WTC11 (cell line): ENCODE measurements around the gene FBXW9.

ENCODE experiments used
- CBFB ChIP-seq: sonication (generic); formaldehyde crosslinking; IDR thresholded peaks from 2 replicates; pipeline ENCODE4 v1.8.1; 2022; ENCODE audit warnings: mild to moderate bottlenecking, low read depth, missing genetic modification reagents
- CTCF ChIP-seq: fragments of 200-600 bp; IDR thresholded peaks from 2 replicates; pipeline ENCODE4 v1.8.0; 2022; ENCODE audit warnings: antibody characterized with exemption
- ERG ChIP-seq: fragments of 250-450 bp; sonication (Bioruptor Pico); IDR thresholded peaks from 2 replicates; pipeline ENCODE4 v1.8.0; 2021; ENCODE audit warnings: mild to moderate bottlenecking
- NFYB ChIP-seq: sonication (generic); formaldehyde crosslinking; conservative IDR thresholded peaks from 2 replicates; pipeline ENCODE4 v1.8.0; 2022; ENCODE audit warnings: low read depth, missing genetic modification reagents
- OVOL2 ChIP-seq: fragments of 250-450 bp; sonication (Bioruptor Pico); IDR thresholded peaks from 2 replicates; pipeline ENCODE4 v1.9.0; 2021; ENCODE audit warnings: mild to moderate bottlenecking, borderline replicate concordance
- TCF7 ChIP-seq: sonication (generic); formaldehyde crosslinking; IDR thresholded peaks from 2 replicates; pipeline ENCODE4 v1.8.0; 2022; ENCODE audit warnings: mild to moderate bottlenecking, low read depth, missing genetic modification reagents, moderate library complexity
- TEAD4 ChIP-seq: sonication (generic); formaldehyde crosslinking; IDR thresholded peaks from 2 replicates; pipeline ENCODE4 v1.8.0; 2022; ENCODE audit warnings: mild to moderate bottlenecking, missing genetic modification reagents
- ZNF317 ChIP-seq: sonication (generic); formaldehyde crosslinking; IDR thresholded peaks from 2 replicates; pipeline ENCODE4 v1.8.1; 2023; ENCODE audit warnings: low read depth, mild to moderate bottlenecking, moderate library complexity, missing genetic modification reagents, borderline replicate concordance
- ZNF396 ChIP-seq: fragments of 250-450 bp; sonication (Bioruptor Pico); IDR thresholded peaks from 2 replicates; pipeline ENCODE4 v1.8.0; 2021; ENCODE audit warnings: mild to moderate bottlenecking, moderate library complexity, borderline replicate concordance
- ZNF512 ChIP-seq: sonication (generic); formaldehyde crosslinking; IDR thresholded peaks from 2 replicates; pipeline ENCODE4 v1.8.1; 2022; ENCODE audit warnings: missing genetic modification reagents, borderline replicate concordance
- TF ChIP-seq, protein P1 (sequence below): sonication (generic); formaldehyde crosslinking; IDR thresholded peaks from 2 replicates; pipeline ENCODE4 v1.8.1; 2022; ENCODE audit warnings: mild to moderate bottlenecking, moderate library complexity, missing genetic modification reagents
- TF ChIP-seq, protein P2 (sequence below): sonication (generic); formaldehyde crosslinking; IDR thresholded peaks from 2 replicates; pipeline ENCODE4 v1.8.0; 2022; ENCODE audit warnings: mild to moderate bottlenecking, missing genetic modification reagents
- TF ChIP-seq, protein P3 (sequence below): fragments of 250-450 bp; sonication (Bioruptor Pico); IDR thresholded peaks from 2 replicates; pipeline ENCODE4 v2.1.2; 2022; ENCODE audit warnings: mild to moderate bottlenecking, moderate library complexity
- TF ChIP-seq, protein P4 (sequence below): sonication (generic); formaldehyde crosslinking; IDR thresholded peaks from 2 replicates; pipeline ENCODE4 v1.8.1; 2022; ENCODE audit warnings: mild to moderate bottlenecking, missing genetic modification reagents, moderate library complexity, borderline replicate concordance

- TF ChIP-seq ZNF512 (CRISPR knock-in tag) = no peak
- TF ChIP-seq TEAD4 (CRISPR knock-in tag) = no peak
- no peak for TF ChIP-seq CBFB (CRISPR knock-in tag)
- no peak for TF ChIP-seq NFYB
- TF ChIP-seq, protein P1, sequence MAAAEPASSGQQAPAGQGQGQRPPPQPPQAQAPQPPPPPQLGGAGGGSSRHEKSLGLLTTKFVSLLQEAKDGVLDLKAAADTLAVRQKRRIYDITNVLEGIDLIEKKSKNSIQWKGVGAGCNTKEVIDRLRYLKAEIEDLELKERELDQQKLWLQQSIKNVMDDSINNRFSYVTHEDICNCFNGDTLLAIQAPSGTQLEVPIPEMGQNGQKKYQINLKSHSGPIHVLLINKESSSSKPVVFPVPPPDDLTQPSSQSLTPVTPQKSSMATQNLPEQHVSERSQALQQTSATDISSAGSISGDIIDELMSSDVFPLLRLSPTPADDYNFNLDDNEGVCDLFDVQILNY (CRISPR knock-in tag) = no peak
- TF ChIP-seq, protein P2, sequence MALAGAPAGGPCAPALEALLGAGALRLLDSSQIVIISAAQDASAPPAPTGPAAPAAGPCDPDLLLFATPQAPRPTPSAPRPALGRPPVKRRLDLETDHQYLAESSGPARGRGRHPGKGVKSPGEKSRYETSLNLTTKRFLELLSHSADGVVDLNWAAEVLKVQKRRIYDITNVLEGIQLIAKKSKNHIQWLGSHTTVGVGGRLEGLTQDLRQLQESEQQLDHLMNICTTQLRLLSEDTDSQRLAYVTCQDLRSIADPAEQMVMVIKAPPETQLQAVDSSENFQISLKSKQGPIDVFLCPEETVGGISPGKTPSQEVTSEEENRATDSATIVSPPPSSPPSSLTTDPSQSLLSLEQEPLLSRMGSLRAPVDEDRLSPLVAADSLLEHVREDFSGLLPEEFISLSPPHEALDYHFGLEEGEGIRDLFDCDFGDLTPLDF (CRISPR knock-in tag) = no peak
- TF ChIP-seq, protein P3, sequence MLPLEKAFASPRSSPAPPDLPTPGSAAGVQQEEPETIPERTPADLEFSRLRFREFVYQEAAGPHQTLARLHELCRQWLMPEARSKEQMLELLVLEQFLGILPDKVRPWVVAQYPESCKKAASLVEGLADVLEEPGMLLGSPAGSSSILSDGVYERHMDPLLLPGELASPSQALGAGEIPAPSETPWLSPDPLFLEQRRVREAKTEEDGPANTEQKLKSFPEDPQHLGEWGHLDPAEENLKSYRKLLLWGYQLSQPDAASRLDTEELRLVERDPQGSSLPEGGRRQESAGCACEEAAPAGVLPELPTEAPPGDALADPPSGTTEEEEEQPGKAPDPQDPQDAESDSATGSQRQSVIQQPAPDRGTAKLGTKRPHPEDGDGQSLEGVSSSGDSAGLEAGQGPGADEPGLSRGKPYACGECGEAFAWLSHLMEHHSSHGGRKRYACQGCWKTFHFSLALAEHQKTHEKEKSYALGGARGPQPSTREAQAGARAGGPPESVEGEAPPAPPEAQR = no peak
- no peak for TF ChIP-seq TCF7 (CRISPR knock-in tag)
- no peak for TF ChIP-seq OVOL2 (CRISPR knock-in tag)
- TF ChIP-seq ZNF317 (CRISPR knock-in tag) = no peak
- TF ChIP-seq CTCF = no peak
- TF ChIP-seq ERG (CRISPR knock-in tag) = no peak
- TF ChIP-seq ZNF396 (CRISPR knock-in tag) = no peak
- TF ChIP-seq, protein P4, sequence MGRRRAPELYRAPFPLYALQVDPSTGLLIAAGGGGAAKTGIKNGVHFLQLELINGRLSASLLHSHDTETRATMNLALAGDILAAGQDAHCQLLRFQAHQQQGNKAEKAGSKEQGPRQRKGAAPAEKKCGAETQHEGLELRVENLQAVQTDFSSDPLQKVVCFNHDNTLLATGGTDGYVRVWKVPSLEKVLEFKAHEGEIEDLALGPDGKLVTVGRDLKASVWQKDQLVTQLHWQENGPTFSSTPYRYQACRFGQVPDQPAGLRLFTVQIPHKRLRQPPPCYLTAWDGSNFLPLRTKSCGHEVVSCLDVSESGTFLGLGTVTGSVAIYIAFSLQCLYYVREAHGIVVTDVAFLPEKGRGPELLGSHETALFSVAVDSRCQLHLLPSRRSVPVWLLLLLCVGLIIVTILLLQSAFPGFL (CRISPR knock-in tag) = no peak
These were observed 3.5 kb downstream of the FBXW9 start for GRCh38 chr19:12692960-12693359.
